GM21526 (cell line): Measurements from ENCODE around the gene CTF1.
"Not testable (repeated sequence)": the region's sequence is repeated elsewhere in the genome, so short reads cannot be mapped to it uniquely, and the experiment has no call there.

Experiments used
- ATAC-seq: cut with Tn5 transposase; IDR thresholded peaks from one replicate; pipeline ENCODE4 v1.9.1; 2021; ENCODE audit warnings: moderate library complexity; ENCODE audit not compliant: unreplicated experiment, low FRiP score

The CTF1 gene

GRCh38 chr16:30887927-30888326, 8.5 kb upstream of the CTF1 start:
- no peak for ATAC-seq

- no peak for ATAC-seq
Measured at GRCh38 chr16:30888856-30889499, 7.4 kb upstream of the CTF1 start.

- ATAC-seq, result no peak
Measured at GRCh38 chr16:30889721-30890120, 6.7 kb upstream of the CTF1 start.

GRCh38 chr16:30891043-30891823, 5.2 kb upstream of the CTF1 start:
- ATAC-seq, result not testable (repeated sequence)

GRCh38 chr16:30892670-30893416, 3.6 kb upstream of the CTF1 start:
- no peak for ATAC-seq

- ATAC-seq, result peak; percentile 10
Measured at GRCh38 chr16:30893417-30893743, 3.0 kb upstream of the CTF1 start.

- ATAC-seq, result peak; percentile 58
Measured at GRCh38 chr16:30893744-30894539, 2.5 kb upstream of the CTF1 start, which contains the start of gene BCL7C. Gene BCL7C, minus strand, starts transcription at chr16:30894077. Its CDS starts 133 bp downstream, at chr16:30893944.

- no peak for ATAC-seq
Measured at GRCh38 chr16:30894540-30895368, 1.7 kb upstream of the CTF1 start.

GRCh38 chr16:30895627-30896260, 670 bp upstream of the CTF1 start:
- ATAC-seq, result no peak

GRCh38 chr16:30896889-30897733, 697 bp downstream of the CTF1 start:
- ATAC-seq, result no peak

- ATAC-seq, result no peak
Measured at GRCh38 chr16:30899794-30900193, 3.4 kb downstream of the CTF1 start.

GRCh38 chr16:30900588-30900987, 4.2 kb downstream of the CTF1 start:
- no peak for ATAC-seq

- ATAC-seq, result no peak
Measured at GRCh38 chr16:30901201-30902028, 5.0 kb downstream of the CTF1 start.

- peak; percentile 48 for ATAC-seq
Measured at GRCh38 chr16:30902029-30902972, 5.9 kb downstream of the CTF1 start.

- no peak for ATAC-seq
Measured at GRCh38 chr16:30903002-30903401, 6.6 kb downstream of the CTF1 start.

GRCh38 chr16:30903596-30903995, 7.2 kb downstream of the CTF1 start:
- no peak for ATAC-seq
